ENCODE data around the gene TPRN.

DNA sequence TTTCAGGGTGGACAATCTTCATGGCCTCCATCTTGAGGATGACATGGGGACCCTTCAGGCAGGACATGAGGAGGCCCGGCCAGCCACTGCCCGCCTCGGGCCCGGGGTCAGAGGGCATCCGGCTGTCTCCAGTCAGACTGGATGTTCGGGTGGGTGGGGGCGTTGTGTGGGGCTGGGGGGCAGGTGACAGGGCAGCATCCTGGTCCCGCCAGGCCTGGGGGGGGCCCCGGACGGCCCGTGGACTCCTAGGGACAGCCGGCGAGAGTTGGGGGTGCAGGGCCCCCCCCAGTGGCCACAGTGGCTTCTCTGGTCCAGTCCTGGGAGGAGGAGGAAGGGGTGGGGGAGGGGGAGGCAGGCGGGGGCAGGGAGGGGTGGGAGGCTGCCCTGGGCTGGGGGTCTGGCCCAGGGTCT, 20.6 kb upstream of the TPRN start:
- TF ChIP-seq, protein P1, sequence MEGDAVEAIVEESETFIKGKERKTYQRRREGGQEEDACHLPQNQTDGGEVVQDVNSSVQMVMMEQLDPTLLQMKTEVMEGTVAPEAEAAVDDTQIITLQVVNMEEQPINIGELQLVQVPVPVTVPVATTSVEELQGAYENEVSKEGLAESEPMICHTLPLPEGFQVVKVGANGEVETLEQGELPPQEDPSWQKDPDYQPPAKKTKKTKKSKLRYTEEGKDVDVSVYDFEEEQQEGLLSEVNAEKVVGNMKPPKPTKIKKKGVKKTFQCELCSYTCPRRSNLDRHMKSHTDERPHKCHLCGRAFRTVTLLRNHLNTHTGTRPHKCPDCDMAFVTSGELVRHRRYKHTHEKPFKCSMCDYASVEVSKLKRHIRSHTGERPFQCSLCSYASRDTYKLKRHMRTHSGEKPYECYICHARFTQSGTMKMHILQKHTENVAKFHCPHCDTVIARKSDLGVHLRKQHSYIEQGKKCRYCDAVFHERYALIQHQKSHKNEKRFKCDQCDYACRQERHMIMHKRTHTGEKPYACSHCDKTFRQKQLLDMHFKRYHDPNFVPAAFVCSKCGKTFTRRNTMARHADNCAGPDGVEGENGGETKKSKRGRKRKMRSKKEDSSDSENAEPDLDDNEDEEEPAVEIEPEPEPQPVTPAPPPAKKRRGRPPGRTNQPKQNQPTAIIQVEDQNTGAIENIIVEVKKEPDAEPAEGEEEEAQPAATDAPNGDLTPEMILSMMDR (IDR thresholded peaks at IDR 0.05; ENCODE audit: insufficient read depth, low read depth, low read length) = no peak
- no peak for TF ChIP-seq EZH2 (IDR thresholded peaks at IDR 0.05; ENCODE audit: insufficient read depth, low read length)
